NCI-H524 treated with DMSO at 0.1 percent for 48 hours (cell line): ENCODE results near the gene MED9.

Experiments used
- DNase-seq: peaks from one replicate; lab custom pipeline; 2025; lab: John Stamatoyannopoulos, UW

The MED9 gene

DNA sequence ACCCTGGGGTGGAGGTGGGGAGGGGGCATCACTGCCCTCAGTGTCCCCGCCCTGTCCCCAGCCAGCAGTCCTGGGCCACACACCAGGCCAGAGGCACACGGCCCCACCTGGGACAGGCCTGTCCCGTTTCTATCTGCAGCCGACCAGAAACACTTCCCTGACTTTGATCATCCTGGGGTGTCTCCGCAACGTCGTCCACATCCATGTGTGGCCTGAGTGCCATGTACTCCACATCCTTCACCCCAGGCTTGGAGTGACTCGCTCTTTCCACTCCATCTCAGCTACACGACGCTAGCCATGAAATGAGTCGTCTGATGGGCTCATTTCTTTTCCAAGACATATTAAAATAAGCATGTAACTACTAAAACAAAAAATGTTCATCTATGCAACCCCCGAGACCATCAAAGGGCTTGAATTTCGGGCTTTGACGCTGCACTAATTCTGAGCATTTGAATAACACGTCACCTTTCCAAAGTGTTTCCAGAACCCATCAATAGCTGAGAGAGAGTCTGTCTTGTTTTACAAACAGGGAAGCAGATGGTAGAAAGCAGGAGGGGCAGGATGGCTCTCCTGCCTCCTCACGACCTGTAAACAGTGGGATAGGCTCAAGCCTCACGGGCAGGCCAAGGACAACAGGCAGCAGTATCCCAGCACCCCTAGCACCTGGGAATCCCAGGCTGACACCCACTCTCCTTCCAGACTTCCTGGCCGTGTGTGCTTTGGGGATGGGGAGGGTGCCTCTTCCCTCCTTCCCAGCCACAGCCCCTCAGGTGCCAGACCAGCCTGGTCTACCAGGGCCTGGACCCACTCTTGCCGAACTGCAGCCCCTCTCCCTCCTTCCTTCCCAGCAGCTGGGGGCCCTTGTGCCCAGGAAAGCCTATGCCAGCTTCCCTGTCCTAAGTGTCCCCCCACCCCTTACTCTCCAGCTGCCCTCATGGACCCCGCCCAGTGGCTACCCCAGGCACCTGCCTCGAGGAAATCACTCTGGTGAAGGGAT lies 39.4 kb downstream of the MED9 start:
- peak; percentile 69 for DNase-seq

- DNase-seq: no peak
Measured at GRCh38 chr17:17516941-17517720, 40.3 kb downstream of the MED9 start.

DNA sequence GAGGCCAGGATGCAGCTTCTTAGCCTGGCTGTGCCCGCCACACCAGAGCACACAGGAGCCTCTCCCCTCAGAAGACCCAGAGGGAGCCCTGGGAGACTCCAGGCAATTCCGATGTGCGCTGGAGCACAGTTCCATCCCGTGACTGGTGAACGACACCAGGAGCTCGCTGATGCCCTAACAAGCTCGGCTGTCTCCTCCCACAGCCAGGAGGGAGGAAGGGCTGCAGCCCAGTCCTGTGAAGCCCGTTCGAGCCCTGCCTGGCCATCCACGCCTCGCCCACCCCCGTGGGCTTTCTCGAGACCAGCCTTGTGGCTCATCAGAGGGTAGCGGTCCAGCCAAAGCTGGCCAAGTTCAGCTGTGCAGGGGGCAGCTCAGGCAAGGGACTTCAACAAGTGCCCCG lies 41.2 kb downstream of the MED9 start:
- no peak for DNase-seq

DNA sequence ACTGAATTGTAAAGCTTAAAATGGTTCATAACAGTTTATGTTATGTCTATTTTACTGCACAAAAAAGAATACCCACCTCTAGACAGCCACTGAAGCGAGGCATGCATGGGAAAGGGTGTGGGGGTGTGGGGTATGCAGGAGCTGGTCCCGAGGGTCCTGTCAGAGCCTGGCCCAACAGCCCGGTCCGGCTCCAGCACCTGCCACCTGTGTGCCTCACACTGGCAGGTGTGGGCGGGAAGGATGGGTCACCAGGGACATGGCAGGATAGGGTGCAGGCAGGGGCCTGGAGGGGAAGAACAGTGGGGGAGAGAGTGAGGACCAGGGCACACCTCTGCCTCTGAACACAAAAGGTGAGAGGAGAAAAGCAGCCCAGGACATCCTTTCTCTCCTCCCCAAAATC lies 42.2 kb downstream of the MED9 start:
- no peak for DNase-seq

DNA sequence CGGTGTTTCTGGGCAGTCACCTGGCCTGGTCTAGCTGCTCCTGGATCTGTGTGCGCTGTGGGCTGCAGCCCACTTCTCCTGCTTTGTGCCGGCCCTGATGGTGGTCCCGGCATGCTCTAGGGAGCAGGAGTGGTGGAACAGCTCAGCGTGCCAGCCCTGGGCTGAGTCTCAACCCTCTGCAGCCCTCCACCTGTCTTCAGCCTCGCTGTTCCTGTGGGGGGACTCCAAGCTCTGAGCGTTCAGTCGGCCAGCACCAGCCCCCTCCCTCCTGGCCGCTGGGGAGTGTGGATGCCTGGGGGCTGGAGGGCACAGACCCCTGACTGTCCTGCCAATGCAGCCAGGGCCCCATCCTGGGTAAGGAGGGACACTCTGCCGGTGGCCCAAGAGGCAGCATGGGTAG lies 43.1 kb downstream of the MED9 start:
- DNase-seq: no peak

GRCh38 chr17:17520599-17521232 lies 43.9 kb downstream of the MED9 start:
- DNase-seq: no peak

GRCh38 chr17:17523001-17523730 lies 46.4 kb downstream of the MED9 start:
- DNase-seq: peak; percentile 89

DNA sequence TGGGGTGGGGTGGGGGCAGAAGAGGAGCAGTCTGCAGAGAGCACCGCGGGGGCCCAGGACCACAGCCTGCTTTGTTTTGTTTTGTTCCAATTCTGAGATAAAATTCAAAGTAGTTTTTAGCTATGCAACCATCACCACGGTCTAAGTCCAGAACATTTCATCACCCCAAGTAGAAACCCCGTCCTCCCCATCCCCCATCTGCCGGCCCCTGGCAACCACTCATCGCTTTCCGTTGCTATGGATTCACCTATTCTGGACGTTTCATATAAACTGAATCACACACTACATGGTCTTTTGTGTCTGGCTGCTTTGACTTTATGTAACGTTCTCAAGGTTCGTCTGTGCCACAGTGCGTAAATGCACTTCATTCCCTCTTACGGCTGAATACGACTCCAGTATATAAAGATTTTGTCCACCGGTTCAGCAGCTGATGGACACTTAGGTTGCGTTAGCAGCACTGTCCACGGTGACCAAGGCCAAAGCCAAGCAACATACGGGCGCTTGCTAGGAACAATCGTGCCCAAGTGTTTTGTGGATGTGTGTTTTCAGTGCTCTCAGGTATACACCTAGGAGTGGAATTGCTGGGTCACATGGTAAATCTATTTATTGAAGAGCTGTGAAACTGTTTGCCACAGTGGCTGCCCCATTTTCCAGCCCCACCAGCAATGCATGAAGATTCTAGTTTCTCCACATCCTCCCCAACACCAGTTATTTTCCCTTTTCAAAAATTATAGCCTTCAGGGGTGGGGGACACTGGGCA lies 47.1 kb downstream of the MED9 start:
- no peak for DNase-seq

DNA sequence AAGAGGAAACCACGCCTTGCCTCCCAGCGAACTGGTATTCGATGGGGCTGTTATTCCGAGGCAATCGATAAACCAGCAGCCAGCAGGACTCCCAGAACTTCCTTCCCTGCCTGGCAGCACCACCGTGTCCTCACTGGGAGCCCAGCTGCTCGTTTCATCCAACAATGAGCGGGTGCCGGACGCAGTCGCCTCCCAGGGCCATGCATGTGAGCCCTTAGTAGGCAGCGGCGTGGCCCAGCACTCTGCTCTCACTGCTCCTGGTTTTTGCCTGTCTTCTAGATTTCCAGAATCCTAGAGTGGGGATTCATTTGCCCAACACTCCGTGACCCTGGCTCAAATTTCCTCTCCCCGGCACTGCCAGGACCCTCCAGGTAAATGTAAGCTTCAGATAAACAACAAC lies 48.5 kb downstream of the MED9 start:
- no peak for DNase-seq

DNA sequence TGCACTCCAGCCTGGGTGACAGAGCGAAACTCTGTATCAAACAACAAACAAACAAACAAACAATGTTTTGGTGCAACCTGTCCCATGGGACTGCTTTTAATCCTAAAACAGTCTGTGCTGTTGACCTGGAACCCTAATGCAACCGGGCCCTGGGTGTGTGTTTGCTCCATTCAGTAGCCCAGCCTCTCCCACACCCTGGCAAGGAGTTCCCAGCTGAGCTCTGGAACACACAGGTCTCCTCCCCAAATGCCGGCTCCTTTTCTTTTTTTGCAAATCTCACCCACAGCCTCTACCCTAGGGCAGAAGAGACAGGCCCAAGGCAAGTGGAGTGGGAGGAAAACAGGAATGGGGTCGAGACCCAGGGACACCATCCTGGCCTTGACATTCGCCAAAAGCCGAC lies 49.2 kb downstream of the MED9 start:
- no peak for DNase-seq

GRCh38 chr17:17526369-17526768 lies 49.6 kb downstream of the MED9 start:
- DNase-seq: no peak

DNA sequence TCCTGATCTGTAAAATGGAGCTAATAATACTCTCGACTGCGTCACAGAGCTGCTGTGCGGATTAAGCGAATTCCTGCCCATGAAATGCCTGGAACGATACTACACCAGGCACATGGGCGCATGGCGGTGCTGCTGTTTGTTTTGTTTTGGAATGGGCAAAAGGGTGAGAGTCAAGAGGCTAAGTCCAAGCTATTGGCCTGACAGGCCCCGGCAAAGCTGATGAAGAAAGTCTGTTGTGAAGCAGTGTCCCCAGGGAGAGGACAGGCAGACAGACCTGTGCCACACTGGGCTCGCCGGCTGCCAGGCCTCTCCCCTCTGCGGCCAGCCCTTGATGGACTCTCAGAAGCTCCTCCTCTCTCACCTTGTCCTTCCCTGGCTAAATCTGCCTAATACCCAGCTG lies 50.7 kb downstream of the MED9 start:
- DNase-seq: no peak

DNA sequence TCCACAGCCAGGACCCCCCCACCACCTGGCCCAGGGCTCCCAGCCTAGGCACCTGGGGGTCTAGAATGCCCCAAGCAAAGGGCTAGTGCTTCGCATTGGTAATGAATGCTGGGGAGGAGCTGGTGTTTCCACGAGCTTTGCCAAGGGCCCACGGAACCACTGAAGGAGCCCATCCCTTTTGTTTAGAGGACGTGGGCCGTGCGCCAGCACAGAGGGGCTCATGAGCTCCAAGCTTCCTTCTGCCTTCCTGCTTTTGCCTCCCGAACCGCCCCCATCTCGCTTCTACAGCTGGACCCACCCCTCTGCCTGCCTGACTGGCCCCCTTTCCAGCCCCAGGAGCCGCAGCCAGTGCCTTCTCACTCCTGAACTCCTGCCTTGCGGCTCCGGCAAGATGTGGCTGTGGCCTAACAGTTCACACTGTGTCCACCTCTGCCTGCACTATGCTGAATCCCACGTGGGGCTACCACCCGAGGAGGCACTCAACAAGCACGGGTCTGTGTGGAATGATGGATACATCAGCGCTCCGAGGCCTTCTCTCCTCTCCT lies 51.2 kb downstream of the MED9 start:
- DNase-seq: no peak

GRCh38 chr17:17528696-17529652 lies 52.2 kb downstream of the MED9 start:
- DNase-seq: no peak

GRCh38 chr17:17531156-17531555 lies 54.4 kb downstream of the MED9 start:
- DNase-seq: no peak

GRCh38 chr17:17532991-17533390 lies 56.2 kb downstream of the MED9 start:
- no peak for DNase-seq

GRCh38 chr17:17533901-17534441 lies 57.2 kb downstream of the MED9 start:
- DNase-seq: no peak

- no peak for DNase-seq
Measured at GRCh38 chr17:17535957-17536356, 59.2 kb downstream of the MED9 start.

DNA sequence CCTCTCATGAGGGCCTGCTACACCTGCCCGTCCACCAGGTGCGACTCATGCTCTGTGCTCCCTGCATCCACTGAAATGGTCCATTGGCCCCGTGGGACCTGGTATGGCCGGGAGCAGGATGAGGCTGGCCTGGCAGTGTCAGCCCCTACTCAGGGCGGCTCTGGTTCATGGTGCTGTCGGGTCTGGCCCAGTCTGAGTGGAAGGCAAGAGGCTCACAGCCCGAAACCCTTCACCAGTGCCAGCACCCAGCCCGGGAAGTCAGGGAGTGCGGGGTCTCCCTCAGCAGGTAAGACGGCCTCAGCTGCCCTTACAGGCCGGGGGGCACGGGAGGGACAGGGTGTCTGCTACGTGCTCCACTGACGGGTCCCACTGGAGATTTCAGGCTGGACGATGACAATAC lies 59.9 kb downstream of the MED9 start:
- no peak for DNase-seq
